A549 (cell line): ENCODE measurements around the gene ARF1.

ENCODE experiments used
- CHD2 ChIP-seq: fragments of 150-350 bp; IDR thresholded peaks from 2 replicates; pipeline ENCODE4 v1.6.1; 2014; ENCODE audit warnings: low read length; ENCODE audit not compliant: partially characterized antibody
- CHD4 ChIP-seq: fragments of 200-600 bp; sonication (generic); IDR thresholded peaks from 2 replicates; pipeline ENCODE4 v1.6.1; 2016; ENCODE audit warnings: antibody characterized with exemption, mild to moderate bottlenecking, borderline replicate concordance
- CTCF ChIP-seq: fragments of >200 bp; sonication (Bioruptor Twin); formaldehyde crosslinking; IDR thresholded peaks from 3 replicates; pipeline ENCODE4 v1.5.1; 2016
- MYC ChIP-seq: IDR thresholded peaks from 2 replicates; pipeline ENCODE4 v1.6.1; 2012; ENCODE audit warnings: mild to moderate bottlenecking, inconsistent platforms, low read length, improper control_type of control experiment, borderline replicate concordance
- NPAS2 ChIP-seq: fragments of 250-450 bp; sonication (Bioruptor Pico); IDR thresholded peaks from 2 replicates; pipeline ENCODE4 v1.8.0; 2022; ENCODE audit warnings: mild to moderate bottlenecking, moderate library complexity, borderline replicate concordance
- PBX3 ChIP-seq: IDR thresholded peaks from 2 replicates; pipeline ENCODE4 v1.6.1; 2012
- POLR2A ChIP-seq: IDR thresholded peaks from 2 replicates; pipeline ENCODE4 v1.6.1; 2012; ENCODE audit warnings: mild to moderate bottlenecking, low read length
- REST ChIP-seq: fragments of 200-600 bp; sonication (generic); IDR thresholded peaks from 2 replicates; pipeline ENCODE4 v1.6.1; 2016; ENCODE audit warnings: antibody characterized with exemption, mild to moderate bottlenecking, moderate library complexity
- TP53 ChIP-seq: fragments of 250-450 bp; sonication (Bioruptor Pico); IDR thresholded peaks from 2 replicates; pipeline ENCODE4 v1.5.0; 2021; ENCODE audit warnings: mild to moderate bottlenecking, moderate library complexity
- ZSCAN20 ChIP-seq: fragments of 250-450 bp; sonication (Bioruptor Pico); IDR thresholded peaks from 2 replicates; pipeline ENCODE4 v1.8.0; 2022; ENCODE audit warnings: mild to moderate bottlenecking, moderate library complexity

- TF ChIP-seq TP53 (CRISPR knock-in tag) (no peak), PBX3 (no peak), POLR2A (no peak), CTCF (no peak), NPAS2 (CRISPR knock-in tag) (no peak), REST (no peak), ZSCAN20 (no peak), CHD4 (no peak), CHD2 (no peak), MYC (no peak)
Measured at GRCh38 chr1:228143480-228144192, 61.1 kb downstream of the ARF1 start.
